ENCODE data around the gene UQCRHL.

DNA sequence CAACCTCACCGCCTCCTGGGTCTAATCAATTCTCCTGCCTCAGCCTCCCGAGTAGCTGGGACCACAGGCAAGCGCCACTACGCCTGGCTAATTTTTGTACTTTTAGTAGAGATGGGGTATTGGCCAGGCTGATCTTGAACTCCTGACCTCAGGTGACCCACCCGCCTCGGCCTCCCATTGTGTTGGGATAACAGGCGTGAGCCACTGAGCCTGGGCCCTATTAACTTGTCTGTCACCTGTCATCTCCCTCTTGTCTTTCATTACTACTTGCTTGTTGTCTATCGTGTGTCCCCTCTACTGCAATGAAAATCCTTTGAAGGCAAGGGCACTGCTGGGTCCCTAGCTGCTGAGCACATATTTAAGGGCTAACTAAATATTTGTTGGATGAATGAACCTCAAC is 3.4 kb downstream of the UQCRHL start:
- TF ChIP-seq TAF1 (IDR thresholded peaks at IDR 0.05; ENCODE audit: low read depth) (no peak), EP300 (IDR thresholded peaks at IDR 0.05; ENCODE audit: borderline replicate concordance) (no peak), CREB1 (IDR thresholded peaks at IDR 0.05; ENCODE audit: low read depth) (no peak), REST (IDR thresholded peaks at IDR 0.05; ENCODE audit: low read depth) (no peak), FOXM1 (IDR thresholded peaks at IDR 0.05; ENCODE audit: borderline replicate concordance, low read depth) (no peak), RAD21 (IDR thresholded peaks at IDR 0.05; ENCODE audit: low read depth) (no peak), YY1 (IDR thresholded peaks at IDR 0.05; ENCODE audit: low read depth) (no peak), CEBPB (IDR thresholded peaks at IDR 0.05) (no peak), EGR1 (IDR thresholded peaks at IDR 0.05) (no peak), ZBTB7A (IDR thresholded peaks at IDR 0.05; ENCODE audit: low read depth) (no peak), TCF12 (IDR thresholded peaks at IDR 0.05; ENCODE audit: low read depth) (no peak), TEAD4 (IDR thresholded peaks at IDR 0.05) (no peak)
- TF ChIP-seq, protein P1, sequence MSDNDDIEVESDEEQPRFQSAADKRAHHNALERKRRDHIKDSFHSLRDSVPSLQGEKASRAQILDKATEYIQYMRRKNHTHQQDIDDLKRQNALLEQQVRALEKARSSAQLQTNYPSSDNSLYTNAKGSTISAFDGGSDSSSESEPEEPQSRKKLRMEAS (IDR thresholded peaks at IDR 0.05), result no peak
